B cell (primary cell): ENCODE measurements around the gene SSC5D. TPM values are rescaled to one million over a fixed set of nuclear protein-coding genes. Genes with fewer than 3 reads are reported as not detected.
A peak's percentile ranks its signal among the peaks of the same experiment; 100 is the strongest.

Source experiments
- ATAC-seq: fragments of 200-7000 bp; cut with Tn5 transposase; one replicate; pipeline ENCODE4 v1.10.0; 2021; ENCODE audit warnings: low read depth, mild to moderate bottlenecking, moderate number of reproducible peaks, moderate library complexity
- CTCF ChIA-PET: fragments of 350-600 bp; sonication (Branson Sonifier 250); formaldehyde crosslinking; loops from one replicate; lab custom pipeline; 2021; ENCODE audit warnings: antibody characterized with exemption, inconsistent platforms; lab: Charles Lee
- POLR2A ChIA-PET: fragments of 350-600 bp; sonication (Branson Sonifier 250); formaldehyde crosslinking; loops from one replicate; lab custom pipeline; 2021; ENCODE audit warnings: antibody characterized with exemption; lab: Charles Lee
- DNase-seq: peaks from one replicate; pipeline ENCODE4 v3.0.0; 2013
- H2AFZ ChIP-seq: 2 replicates; pipeline ENCODE4 v1.6.1; 2012; ENCODE audit warnings: mild to moderate bottlenecking, low read depth, low read length; ENCODE audit not compliant: insufficient read depth, poor library complexity, severe bottlenecking
- H3K27ac ChIP-seq, 2 donors: 1 replicate in 1 of 2; 2 replicates in 1 of 2; pipeline ENCODE4 v1.5.1; 2012 to 2013; ENCODE audit warnings: low read length in 2 of 2, mild to moderate bottlenecking in 2 of 2, moderate library complexity in 1 of 2
- H3K27me3 ChIP-seq, 4 experiments: fragments of 200-600 bp in 1 of 4; sonication (generic) in 1 of 4; replicated peaks in 1 of 4; 1 replicate in 2 of 4; 2 replicates in 2 of 4; pipeline versions ENCODE4 v1.6.1 to v1.7.0; 2013 to 2016; ENCODE audit warnings: low read length in 3 of 4, mild to moderate bottlenecking in 2 of 4, mixed read lengths in 1 of 4, moderate library complexity in 1 of 4; ENCODE audit not compliant: insufficient read depth in 4 of 4, control insufficient read depth in 3 of 4; ENCODE audit errors: control extremely low read depth in 1 of 4
- H3K36me3 ChIP-seq, 2 experiments: replicated peaks in 1 of 2; 1 replicate in 1 of 2; 2 replicates in 1 of 2; pipeline versions ENCODE4 v1.6.1 to v1.7.1; 2013; ENCODE audit warnings: low read length in 1 of 2; ENCODE audit not compliant: insufficient read depth in 2 of 2, control insufficient read depth in 1 of 2; ENCODE audit errors: control extremely low read depth in 1 of 2, extremely low read depth in 1 of 2
- H3K4me1 ChIP-seq, 2 donors: fragments of 200-600 bp in 1 of 2; sonication (generic) in 1 of 2; 1 replicate in 1 of 2; 2 replicates in 1 of 2; pipeline versions ENCODE4 v1.5.1 to v1.6.1; 2013 to 2017; ENCODE audit warnings: low read length in 2 of 2; ENCODE audit not compliant: control insufficient read depth in 2 of 2, insufficient read depth in 2 of 2
- H3K4me2 ChIP-seq: replicated peaks from 2 replicates; pipeline ENCODE3; 2012; ENCODE audit warnings: mild to moderate bottlenecking, low read depth, low read length; ENCODE audit not compliant: poor library complexity, severe bottlenecking
- H3K4me3 ChIP-seq, 5 experiments: fragments of 200-600 bp in 1 of 5; sonication (generic) in 1 of 5; 1 replicate in 3 of 5; 2 replicates in 2 of 5; pipeline versions ENCODE4 v1.5.1 to v1.7.0; 2011 to 2016; ENCODE audit warnings: low read length in 4 of 5, mild to moderate bottlenecking in 4 of 5, low read depth in 2 of 5, control low read depth in 1 of 5, moderate library complexity in 1 of 5; ENCODE audit not compliant: insufficient read depth in 1 of 5; ENCODE audit errors: control extremely low read depth in 1 of 5, extremely low read depth in 1 of 5
- H3K79me2 ChIP-seq: fragments of 200-600 bp; sonication (generic); one replicate; pipeline ENCODE4 v1.6.0; 2016; ENCODE audit warnings: low read length; ENCODE audit not compliant: control insufficient read depth, insufficient read depth
- H3K9ac ChIP-seq: fragments of 200-600 bp; sonication (generic); 2 replicates; pipeline ENCODE4 v1.6.1; 2017; ENCODE audit warnings: mild to moderate bottlenecking, low read length, moderate library complexity
- H3K9me3 ChIP-seq, 3 donors: one replicate each; pipeline versions ENCODE4 v1.6.1 to v1.7.1; 2013; ENCODE audit warnings: low read length in 2 of 3; ENCODE audit not compliant: control insufficient read depth in 2 of 3, insufficient read depth in 1 of 3; ENCODE audit errors: control extremely low read depth in 1 of 3
- H4K20me1 ChIP-seq: 2 replicates; pipeline ENCODE4 v1.6.0; 2012; ENCODE audit warnings: mild to moderate bottlenecking, low read length; ENCODE audit not compliant: insufficient read depth, control insufficient read depth, poor library complexity, severe bottlenecking
- H3K27ac Mint-ChIP-seq: one replicate; pipeline ENCODE4 v1.8.0; 2021; ENCODE audit warnings: mixed read lengths
- H3K27me3 Mint-ChIP-seq: one replicate; pipeline ENCODE4 v1.8.0; 2021; ENCODE audit warnings: mixed read lengths
- H3K4me1 Mint-ChIP-seq: one replicate; pipeline ENCODE4 v1.8.0; 2021; ENCODE audit warnings: mixed read lengths
- H3K4me3 Mint-ChIP-seq: one replicate; pipeline ENCODE4 v1.8.0; 2021; ENCODE audit warnings: mixed read lengths
- H3K9me3 Mint-ChIP-seq: one replicate; pipeline ENCODE4 v1.8.0; 2022; ENCODE audit warnings: mixed read lengths; ENCODE audit not compliant: insufficient read depth
- CTCF ChIP-seq: fragments of 200-600 bp; IDR thresholded peaks from one replicate; pipeline ENCODE4 v1.8.0; 2022; ENCODE audit warnings: antibody characterized with exemption, mild to moderate bottlenecking
- EZH2 ChIP-seq: IDR thresholded peaks from 2 replicates; pipeline ENCODE4 v1.6.1; 2012; ENCODE audit warnings: borderline replicate concordance, low read depth, mild to moderate bottlenecking, moderate library complexity, low read length; ENCODE audit not compliant: insufficient read depth, poor library complexity, severe bottlenecking
- WGBS: methylation state at CpG from one replicate; pipeline ENCODE4 v1.1.5; 2013; ENCODE audit warnings: missing lambda C conversion rate; ENCODE audit not compliant: insufficient coverage; 5-methylcytosine and 5-hydroxymethylcytosine counted together
- intact Hi-C: fragments of 100-400 bp; cut with micrococcal nuclease; formaldehyde crosslinking; loops from one replicate; pipeline ENCODE4 v1.10.0; 2022
- polyA plus RNA-seq: library from polyadenylated mRNA; depleted of rRNA; stranded (reverse); fragments of >200 nt; gene quantifications from 2 replicates; pipeline ENCODE4 v1.2.3, GENCODE V29; 2012
- total RNA-seq, 2 donors: library from RNA; stranded (reverse); fragments of 120-200 nt in 1 of 2; gene quantifications; 1 replicate in 1 of 2; 2 replicates in 1 of 2; pipeline versions ENCODE4 v1.2.3 to v1.2.4, GENCODE V29; 2013 to 2022

Gene SSC5D
- total and polyA plus RNA-seq, 2 donors (not counting 1 experiment from before 2014, with no cell fraction given) = 0.22 to 0.44 TPM

GRCh38 chr19:55485439-55486011, 2.7 kb upstream of the SSC5D start:
- Histone ChIP-seq H4K20me1 (peaks cover 20% of the 10 kb centered on the region), H3K4me1 (peaks cover 10 to 22% of the 10 kb centered on the region in 2 donors), H3K4me3 (peak overlapping the region; percentile 3 to 71 (median 55)), H3K27me3 (peaks cover 0 to 4% (median 0%) of the 10 kb centered on the region in 4 experiments), H3K27ac (peak overlapping the region; percentile 20 to 70), H3K79me2 (peaks cover 6% of the 10 kb centered on the region), H3K9ac (peak overlapping the region; percentile 68), H2AFZ (peak overlapping the region; percentile 60), H3K9me3 (no peaks in the 10 kb centered on the region), H3K4me2 (peak overlapping the region; percentile 87), H3K36me3 (peaks cover 0 to 2% of the 10 kb centered on the region in 2 experiments)
- Mint-ChIP-seq H3K27ac (peak overlapping the region; percentile 80), H3K9me3 (no peaks in the 10 kb centered on the region), H3K4me3 (peak overlapping the region; percentile 83), H3K4me1 (peaks cover 12% of the 10 kb centered on the region), H3K27me3 (no peaks in the 10 kb centered on the region)
- TF ChIP-seq CTCF (no peak), EZH2 (no peak)
- DNase-seq (no peak), ATAC-seq (peak; percentile 9)
- ChIA-PET POLR2A (interaction anchor here (0.5 to 2.1 kb wide), 5 partner anchors 9 to 213 kb away, joined by 3 to 30 read pairs (median 3); partner anchors contain the start of genes FIZ1, ZNF628 and ZNF784), CTCF (interaction anchor here (1.0 to 2.8 kb wide), 2 partner anchors 9 to 18 kb away, joined by 4 to 15 read pairs; partner anchors contain the start of gene ZNF628)
- 34% methylated on average over 18 of the region's 18 CpGs for WGBS
- intact Hi-C loops = loop anchor here (1.0 kb wide), 1 partner anchor 8 kb away; no protein-coding TSS in a partner anchor
